Smooth muscle cell (in vitro differentiated cells): ENCODE results near the gene DNASE2B. TPM values are rescaled to one million over a fixed set of nuclear protein-coding genes. Genes with fewer than 3 reads are reported as not detected.

ENCODE experiments used
- DNase-seq: peaks from one replicate; lab custom pipeline; 2025; ENCODE audit not compliant: unreplicated experiment; lab: John Stamatoyannopoulos, UW
- H2AFZ ChIP-seq: fragments of 200-600 bp; sonication (generic); 2 replicates; pipeline ENCODE4 v1.6.0; 2016; ENCODE audit warnings: antibody characterized with exemption, low read depth, mild to moderate bottlenecking
- H3F3A ChIP-seq: fragments of 200-600 bp; sonication (generic); 2 replicates; pipeline ENCODE4 v1.6.0; 2017; ENCODE audit warnings: antibody characterized with exemption, low read depth
- H3K27ac ChIP-seq: fragments of 200-600 bp; sonication (generic); 2 replicates; pipeline ENCODE4 v1.5.1; 2016; ENCODE audit warnings: low read depth, mild to moderate bottlenecking
- H3K27me3 ChIP-seq: fragments of 200-600 bp; sonication (generic); 2 replicates; pipeline ENCODE4 v1.6.1; 2016; ENCODE audit warnings: low read depth, mild to moderate bottlenecking
- H3K36me3 ChIP-seq: fragments of 200-600 bp; sonication (generic); 2 replicates; pipeline ENCODE4 v1.5.1; 2016; ENCODE audit warnings: low read depth
- H3K4me1 ChIP-seq: fragments of 200-600 bp; sonication (generic); 2 replicates; pipeline ENCODE4 v1.5.1; 2016; ENCODE audit warnings: low read depth
- H3K4me2 ChIP-seq: fragments of 200-600 bp; sonication (generic); 2 replicates; pipeline ENCODE4 v1.6.0; 2016; ENCODE audit warnings: mild to moderate bottlenecking
- H3K4me3 ChIP-seq: fragments of 200-600 bp; sonication (generic); 2 replicates; pipeline ENCODE4 v1.5.1; 2016; ENCODE audit warnings: mild to moderate bottlenecking
- H3K79me2 ChIP-seq: fragments of 200-600 bp; sonication (generic); 2 replicates; pipeline ENCODE4 v1.6.0; 2016; ENCODE audit warnings: low read depth, mild to moderate bottlenecking
- H3K9ac ChIP-seq: fragments of 200-600 bp; sonication (generic); 2 replicates; pipeline ENCODE4 v1.6.0; 2016; ENCODE audit warnings: low read depth
- H3K9me3 ChIP-seq: fragments of 200-600 bp; sonication (generic); replicated peaks from 2 replicates; pipeline ENCODE4 v1.5.1; 2016; ENCODE audit warnings: low read depth
- H4K20me1 ChIP-seq: fragments of 200-600 bp; sonication (generic); 2 replicates; pipeline ENCODE4 v1.6.0; 2016; ENCODE audit warnings: low read depth
- WGBS: methylation state at CpG from one replicate; pipeline ENCODE4 v1.1.7; 2016; ENCODE audit warnings: low lambda C conversion rate; 5-methylcytosine and 5-hydroxymethylcytosine counted together
- polyA plus RNA-seq: library from polyadenylated mRNA; unstranded; fragments of >200 nt; fragmentation: Nextera tagmentation; extraction: Ambion mirVana; gene quantifications from 2 replicates; pipeline ENCODE4 v1.2.1, GENCODE V29; 2016
- total RNA-seq: library from RNA; depleted of rRNA; stranded (reverse); fragments of >200 nt; gene quantifications from 2 replicates; pipeline ENCODE4 v1.2.3, GENCODE V29; 2014
- TF ChIP-seq, protein P1 (sequence below): fragments of 200-600 bp; sonication (generic); IDR thresholded peaks from 2 replicates; pipeline ENCODE4 v1.5.1; 2017; ENCODE audit warnings: borderline replicate concordance, mild to moderate bottlenecking, antibody characterized with exemption; ENCODE audit not compliant: insufficient read depth, poor library complexity, severe bottlenecking

DNASE2B gene
- total and polyA plus RNA-seq, 2 experiments from 2014 or later, result not detected

DNA sequence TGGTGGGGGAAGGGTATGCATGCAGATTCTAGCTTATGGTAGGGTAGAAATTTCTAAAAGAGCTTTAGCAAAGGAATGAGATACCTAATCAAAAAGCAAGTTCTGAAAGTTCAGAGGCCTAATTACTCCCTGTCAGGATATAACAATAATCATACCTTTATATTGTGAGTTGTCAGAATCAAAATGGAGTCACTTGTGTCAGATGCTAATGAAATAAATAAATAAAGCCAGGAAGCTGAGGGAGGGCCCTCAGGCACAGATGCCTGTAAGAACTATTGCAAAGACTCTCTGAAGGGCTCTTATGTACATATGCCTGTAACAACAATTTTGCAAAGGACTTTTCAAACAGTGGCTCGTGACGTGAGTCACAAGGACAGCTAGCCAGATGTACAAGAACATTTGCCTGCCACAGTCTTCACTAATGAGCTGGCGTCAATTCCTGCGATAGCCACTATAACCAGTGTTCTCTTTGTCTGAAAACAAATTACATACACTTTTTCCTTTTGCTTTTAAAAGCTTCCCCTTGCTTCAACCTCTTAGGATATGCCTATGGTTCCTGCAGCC is 27.4 kb upstream of the DNASE2B start:
- Histone ChIP-seq H4K20me1 (no peaks in the 10 kb centered on the region), H3K9me3 (no peaks in the 10 kb centered on the region), H3K4me2 (no peak overlapping the region), H3K79me2 (no peaks in the 10 kb centered on the region), H3K27me3 (no peaks in the 10 kb centered on the region), H3K36me3 (no peaks in the 10 kb centered on the region), H3K4me1 (no peaks in the 10 kb centered on the region), H2AFZ (peak overlapping the region; percentile 60), H3K9ac (no peak overlapping the region), H3F3A (no peaks in the 10 kb centered on the region), H3K27ac (peak overlapping the region; percentile 33), H3K4me3 (no peak overlapping the region)
- TF ChIP-seq, protein P1, sequence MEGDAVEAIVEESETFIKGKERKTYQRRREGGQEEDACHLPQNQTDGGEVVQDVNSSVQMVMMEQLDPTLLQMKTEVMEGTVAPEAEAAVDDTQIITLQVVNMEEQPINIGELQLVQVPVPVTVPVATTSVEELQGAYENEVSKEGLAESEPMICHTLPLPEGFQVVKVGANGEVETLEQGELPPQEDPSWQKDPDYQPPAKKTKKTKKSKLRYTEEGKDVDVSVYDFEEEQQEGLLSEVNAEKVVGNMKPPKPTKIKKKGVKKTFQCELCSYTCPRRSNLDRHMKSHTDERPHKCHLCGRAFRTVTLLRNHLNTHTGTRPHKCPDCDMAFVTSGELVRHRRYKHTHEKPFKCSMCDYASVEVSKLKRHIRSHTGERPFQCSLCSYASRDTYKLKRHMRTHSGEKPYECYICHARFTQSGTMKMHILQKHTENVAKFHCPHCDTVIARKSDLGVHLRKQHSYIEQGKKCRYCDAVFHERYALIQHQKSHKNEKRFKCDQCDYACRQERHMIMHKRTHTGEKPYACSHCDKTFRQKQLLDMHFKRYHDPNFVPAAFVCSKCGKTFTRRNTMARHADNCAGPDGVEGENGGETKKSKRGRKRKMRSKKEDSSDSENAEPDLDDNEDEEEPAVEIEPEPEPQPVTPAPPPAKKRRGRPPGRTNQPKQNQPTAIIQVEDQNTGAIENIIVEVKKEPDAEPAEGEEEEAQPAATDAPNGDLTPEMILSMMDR, result no peak
- no peak for DNase-seq
- 49% methylated on average over 4 of the region's 4 CpGs for WGBS

DNA sequence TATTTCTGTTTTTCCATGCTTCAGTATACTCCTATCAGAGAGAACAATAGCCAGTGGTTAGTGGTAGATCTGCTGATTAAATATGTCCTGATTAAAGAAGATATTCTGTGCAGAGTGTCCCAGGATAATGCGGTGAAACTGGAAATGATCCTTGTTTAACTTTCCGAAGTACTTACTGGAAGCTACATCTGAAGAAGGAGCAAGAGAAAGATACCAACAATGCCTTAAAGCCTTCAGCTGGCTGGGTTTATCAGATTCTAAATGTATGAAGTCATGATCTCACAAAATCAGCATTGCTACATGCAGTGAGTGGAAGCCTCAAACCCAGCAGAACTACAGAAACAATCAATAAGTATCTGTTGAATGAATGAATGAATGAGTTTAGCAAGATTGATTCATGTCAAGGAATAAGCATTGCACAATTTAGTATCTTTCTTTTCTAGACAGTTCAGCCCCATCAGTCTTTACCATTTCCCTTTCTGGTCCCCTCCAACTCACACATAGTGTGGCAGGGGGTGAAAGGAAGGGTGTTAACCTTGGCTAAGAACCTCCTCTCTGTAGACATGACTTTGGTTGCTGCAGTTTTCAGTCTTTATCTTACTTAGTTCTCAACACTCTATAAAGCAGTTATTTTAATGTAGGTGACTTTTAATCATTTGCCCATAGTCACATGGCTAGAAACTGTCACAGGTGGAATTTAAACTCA is 24.7 kb upstream of the DNASE2B start:
- no peak for DNase-seq
- no peaks in the 10 kb centered on the region for H3F3A ChIP-seq
- 39% methylated on average over 2 of the region's 2 CpGs for WGBS

DNA sequence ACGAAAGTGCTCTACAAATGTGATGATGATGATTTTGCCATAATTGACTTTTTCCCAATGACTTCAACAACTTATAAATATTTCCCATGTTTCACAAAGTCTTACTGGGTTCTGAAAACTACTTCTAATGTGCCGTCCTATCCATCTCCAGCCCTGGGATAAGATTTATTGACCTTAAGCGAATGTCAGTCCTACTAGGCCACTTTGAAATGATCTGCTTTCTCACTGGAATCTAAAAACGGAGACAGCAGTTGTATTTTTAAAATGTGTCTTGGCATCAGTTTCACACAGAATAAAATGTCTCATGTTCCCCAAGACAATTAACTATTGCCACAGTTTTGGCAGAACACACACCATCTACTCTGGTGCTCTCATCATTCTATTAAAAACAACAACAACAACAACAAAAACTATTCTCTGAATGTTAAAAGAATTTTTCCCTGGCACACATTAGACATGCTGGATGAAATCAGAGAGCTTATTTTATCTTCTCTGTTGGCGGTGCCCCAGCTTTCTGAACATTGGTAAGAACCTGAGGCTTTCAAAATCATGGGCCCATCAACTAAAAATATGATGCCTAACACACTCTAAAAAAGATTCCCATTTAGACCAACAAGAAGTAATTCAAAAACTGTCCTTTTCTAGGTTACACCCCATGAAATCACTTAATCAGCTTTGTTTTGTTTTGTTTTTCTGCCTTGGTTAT is 23.1 kb upstream of the DNASE2B start:
- no peak for DNase-seq
- no peaks in the 10 kb centered on the region for H3K27me3 ChIP-seq
- no peaks in the 10 kb centered on the region for H3K36me3 ChIP-seq
- H2AFZ ChIP-seq, result no peak overlapping the region
- no peak overlapping the region for H3K9ac ChIP-seq
- TF ChIP-seq, protein P1, result no peak
- H3K4me3 ChIP-seq, result no peak overlapping the region
- H3K79me2 ChIP-seq, result no peaks in the 10 kb centered on the region
- H3K4me1 ChIP-seq, result peaks cover 9% of the 10 kb centered on the region
- no peak overlapping the region for H3K4me2 ChIP-seq
- H3F3A ChIP-seq, result peaks cover 7% of the 10 kb centered on the region
- no peak overlapping the region for H3K27ac ChIP-seq
- no peaks in the 10 kb centered on the region for H3K9me3 ChIP-seq
- no peaks in the 10 kb centered on the region for H4K20me1 ChIP-seq
- 94% methylated on average over 5 of the region's 5 CpGs for WGBS

More for the DNA sequence above, 24.7 kb upstream of the DNASE2B start:
- H3K9ac ChIP-seq, result no peak overlapping the region
- no peaks in the 10 kb centered on the region for H3K9me3 ChIP-seq
- H4K20me1 ChIP-seq, result no peaks in the 10 kb centered on the region
- H3K27me3 ChIP-seq, result no peaks in the 10 kb centered on the region
- H3K36me3 ChIP-seq, result no peaks in the 10 kb centered on the region
- no peak overlapping the region for H2AFZ ChIP-seq
- H3K4me3 ChIP-seq, result no peak overlapping the region
- TF ChIP-seq, protein P1, result no peak
- no peak overlapping the region for H3K4me2 ChIP-seq
- peaks cover 4% of the 10 kb centered on the region for H3K4me1 ChIP-seq
- no peaks in the 10 kb centered on the region for H3K79me2 ChIP-seq
- H3K27ac ChIP-seq, result no peak overlapping the region
